Loucy (cell line): Measurements from ENCODE around the gene SATB2.

ENCODE experiments used
- EZH2phosphoT487 ChIP-seq: fragments of 200-600 bp; IDR thresholded peaks from 2 replicates; pipeline ENCODE4 v1.6.1; 2018; ENCODE audit warnings: antibody characterized with exemption, mild to moderate bottlenecking, moderate library complexity, borderline replicate concordance
- TF ChIP-seq, protein P1 (sequence below): fragments of 200-600 bp; sonication (generic); conservative IDR thresholded peaks from 2 replicates; pipeline ENCODE4 v1.5.1; 2014; ENCODE audit warnings: mild to moderate bottlenecking, antibody characterized with exemption, low read length

DNA sequence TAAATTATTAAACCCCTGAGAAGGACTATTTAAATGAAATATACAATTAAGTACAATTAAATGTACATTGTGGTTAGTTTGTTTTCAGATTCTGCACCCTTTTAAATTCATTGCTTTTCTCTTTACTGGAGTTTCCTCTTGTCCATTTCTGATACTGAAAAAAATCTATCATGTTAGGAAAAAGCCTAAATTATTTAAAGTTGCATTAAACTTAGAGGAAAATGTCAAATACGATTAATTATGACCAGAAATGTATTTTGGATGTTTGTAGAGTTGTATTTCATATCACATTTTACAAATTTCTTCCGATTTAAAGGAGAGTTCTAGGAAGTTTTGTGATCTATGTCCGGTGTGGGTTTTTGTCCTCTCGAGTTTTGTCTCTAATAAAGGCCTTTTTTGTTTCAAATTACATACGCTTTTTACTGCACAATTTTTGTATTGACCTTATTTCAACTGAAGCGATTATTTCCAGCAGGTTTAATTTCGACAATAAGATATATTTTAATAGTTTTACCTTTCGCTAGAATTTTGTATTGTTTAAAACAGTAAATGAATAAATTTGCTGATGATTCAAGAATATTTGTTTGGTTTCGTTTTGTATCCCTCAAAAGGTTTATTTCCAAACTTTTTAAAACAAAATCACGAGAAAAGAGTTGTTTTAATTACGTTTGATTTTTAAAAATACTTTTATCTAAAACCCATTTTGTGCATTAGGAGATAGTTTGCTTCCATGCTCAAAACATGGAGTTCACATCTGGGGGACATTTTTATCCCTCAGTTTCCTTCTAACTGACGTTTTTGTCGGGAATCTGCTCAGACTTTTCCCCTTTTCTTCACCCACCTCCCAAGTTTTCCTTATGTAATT lies 3.3 kb upstream of the SATB2 start:
- TF ChIP-seq, protein P1, sequence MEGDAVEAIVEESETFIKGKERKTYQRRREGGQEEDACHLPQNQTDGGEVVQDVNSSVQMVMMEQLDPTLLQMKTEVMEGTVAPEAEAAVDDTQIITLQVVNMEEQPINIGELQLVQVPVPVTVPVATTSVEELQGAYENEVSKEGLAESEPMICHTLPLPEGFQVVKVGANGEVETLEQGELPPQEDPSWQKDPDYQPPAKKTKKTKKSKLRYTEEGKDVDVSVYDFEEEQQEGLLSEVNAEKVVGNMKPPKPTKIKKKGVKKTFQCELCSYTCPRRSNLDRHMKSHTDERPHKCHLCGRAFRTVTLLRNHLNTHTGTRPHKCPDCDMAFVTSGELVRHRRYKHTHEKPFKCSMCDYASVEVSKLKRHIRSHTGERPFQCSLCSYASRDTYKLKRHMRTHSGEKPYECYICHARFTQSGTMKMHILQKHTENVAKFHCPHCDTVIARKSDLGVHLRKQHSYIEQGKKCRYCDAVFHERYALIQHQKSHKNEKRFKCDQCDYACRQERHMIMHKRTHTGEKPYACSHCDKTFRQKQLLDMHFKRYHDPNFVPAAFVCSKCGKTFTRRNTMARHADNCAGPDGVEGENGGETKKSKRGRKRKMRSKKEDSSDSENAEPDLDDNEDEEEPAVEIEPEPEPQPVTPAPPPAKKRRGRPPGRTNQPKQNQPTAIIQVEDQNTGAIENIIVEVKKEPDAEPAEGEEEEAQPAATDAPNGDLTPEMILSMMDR: no peak
- no peak for TF ChIP-seq EZH2phosphoT487
